Measurements from ENCODE around the gene LRRC41. TPM values are rescaled to one million over a fixed set of nuclear protein-coding genes. Genes with fewer than 3 reads are reported as not detected.
A peak's percentile ranks its signal among the peaks of the same experiment; 100 is the strongest.

Gene LRRC41
- total and polyA plus RNA-seq, 2 of the 13 experiments (the other 11 are each of a cell fraction or from before 2014, with no cell fraction given): 48.1 to 53.6 TPM

GRCh38 chr1:46303038-46303871 lies at the start of gene LRRC41, which contains the start of gene UQCRH (continued):
- TF ChIP-seq, protein P1, sequence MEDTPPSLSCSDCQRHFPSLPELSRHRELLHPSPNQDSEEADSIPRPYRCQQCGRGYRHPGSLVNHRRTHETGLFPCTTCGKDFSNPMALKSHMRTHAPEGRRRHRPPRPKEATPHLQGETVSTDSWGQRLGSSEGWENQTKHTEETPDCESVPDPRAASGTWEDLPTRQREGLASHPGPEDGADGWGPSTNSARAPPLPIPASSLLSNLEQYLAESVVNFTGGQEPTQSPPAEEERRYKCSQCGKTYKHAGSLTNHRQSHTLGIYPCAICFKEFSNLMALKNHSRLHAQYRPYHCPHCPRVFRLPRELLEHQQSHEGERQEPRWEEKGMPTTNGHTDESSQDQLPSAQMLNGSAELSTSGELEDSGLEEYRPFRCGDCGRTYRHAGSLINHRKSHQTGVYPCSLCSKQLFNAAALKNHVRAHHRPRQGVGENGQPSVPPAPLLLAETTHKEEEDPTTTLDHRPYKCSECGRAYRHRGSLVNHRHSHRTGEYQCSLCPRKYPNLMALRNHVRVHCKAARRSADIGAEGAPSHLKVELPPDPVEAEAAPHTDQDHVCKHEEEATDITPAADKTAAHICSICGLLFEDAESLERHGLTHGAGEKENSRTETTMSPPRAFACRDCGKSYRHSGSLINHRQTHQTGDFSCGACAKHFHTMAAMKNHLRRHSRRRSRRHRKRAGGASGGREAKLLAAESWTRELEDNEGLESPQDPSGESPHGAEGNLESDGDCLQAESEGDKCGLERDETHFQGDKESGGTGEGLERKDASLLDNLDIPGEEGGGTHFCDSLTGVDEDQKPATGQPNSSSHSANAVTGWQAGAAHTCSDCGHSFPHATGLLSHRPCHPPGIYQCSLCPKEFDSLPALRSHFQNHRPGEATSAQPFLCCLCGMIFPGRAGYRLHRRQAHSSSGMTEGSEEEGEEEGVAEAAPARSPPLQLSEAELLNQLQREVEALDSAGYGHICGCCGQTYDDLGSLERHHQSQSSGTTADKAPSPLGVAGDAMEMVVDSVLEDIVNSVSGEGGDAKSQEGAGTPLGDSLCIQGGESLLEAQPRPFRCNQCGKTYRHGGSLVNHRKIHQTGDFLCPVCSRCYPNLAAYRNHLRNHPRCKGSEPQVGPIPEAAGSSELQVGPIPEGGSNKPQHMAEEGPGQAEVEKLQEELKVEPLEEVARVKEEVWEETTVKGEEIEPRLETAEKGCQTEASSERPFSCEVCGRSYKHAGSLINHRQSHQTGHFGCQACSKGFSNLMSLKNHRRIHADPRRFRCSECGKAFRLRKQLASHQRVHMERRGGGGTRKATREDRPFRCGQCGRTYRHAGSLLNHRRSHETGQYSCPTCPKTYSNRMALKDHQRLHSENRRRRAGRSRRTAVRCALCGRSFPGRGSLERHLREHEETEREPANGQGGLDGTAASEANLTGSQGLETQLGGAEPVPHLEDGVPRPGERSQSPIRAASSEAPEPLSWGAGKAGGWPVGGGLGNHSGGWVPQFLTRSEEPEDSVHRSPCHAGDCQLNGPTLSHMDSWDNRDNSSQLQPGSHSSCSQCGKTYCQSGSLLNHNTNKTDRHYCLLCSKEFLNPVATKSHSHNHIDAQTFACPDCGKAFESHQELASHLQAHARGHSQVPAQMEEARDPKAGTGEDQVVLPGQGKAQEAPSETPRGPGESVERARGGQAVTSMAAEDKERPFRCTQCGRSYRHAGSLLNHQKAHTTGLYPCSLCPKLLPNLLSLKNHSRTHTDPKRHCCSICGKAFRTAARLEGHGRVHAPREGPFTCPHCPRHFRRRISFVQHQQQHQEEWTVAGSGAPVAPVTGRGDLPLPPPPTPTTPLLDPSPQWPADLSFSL (CRISPR knock-in tag; IDR thresholded peaks at IDR 0.05): no peak
- TF ChIP-seq ZNF234 (CRISPR knock-in tag; conservative IDR thresholded peaks at IDR 0.05) (no peak), PHB2 (IDR thresholded peaks at IDR 0.05; ENCODE audit: partially characterized antibody) (no peak), SMYD3 (CRISPR knock-in tag; IDR thresholded peaks at IDR 0.05) (no peak), ZNF790 (CRISPR knock-in tag; IDR thresholded peaks at IDR 0.05; ENCODE audit: borderline replicate concordance) (no peak), ZNF136 (CRISPR knock-in tag; IDR thresholded peaks at IDR 0.05; ENCODE audit: low read depth) (no peak), ZNF780A (CRISPR knock-in tag; IDR thresholded peaks at IDR 0.05) (no peak), ZSCAN12 (CRISPR knock-in tag; IDR thresholded peaks at IDR 0.05) (no peak), ATF7 (IDR thresholded peaks at IDR 0.05) (peak; percentile 84), ATF7 (CRISPR knock-in tag; IDR thresholded peaks at IDR 0.05) (peak; percentile 23; the same call in 1 of the 2 replicates), POLR2AphosphoS5 (IDR thresholded peaks at IDR 0.05; ENCODE audit: low read depth, low read length) (peak; percentile 77), FOSL1 (CRISPR knock-in tag; IDR thresholded peaks at IDR 0.05; ENCODE audit: borderline replicate concordance) (no peak), XRCC5 (optimal IDR thresholded peaks at IDR 0.05; ENCODE audit: low read length) (peak; percentile 34), AGO2 (optimal IDR thresholded peaks at IDR 0.05; ENCODE audit: low read depth, low read length) (no peak)
- TF ChIP-seq, protein P2, sequence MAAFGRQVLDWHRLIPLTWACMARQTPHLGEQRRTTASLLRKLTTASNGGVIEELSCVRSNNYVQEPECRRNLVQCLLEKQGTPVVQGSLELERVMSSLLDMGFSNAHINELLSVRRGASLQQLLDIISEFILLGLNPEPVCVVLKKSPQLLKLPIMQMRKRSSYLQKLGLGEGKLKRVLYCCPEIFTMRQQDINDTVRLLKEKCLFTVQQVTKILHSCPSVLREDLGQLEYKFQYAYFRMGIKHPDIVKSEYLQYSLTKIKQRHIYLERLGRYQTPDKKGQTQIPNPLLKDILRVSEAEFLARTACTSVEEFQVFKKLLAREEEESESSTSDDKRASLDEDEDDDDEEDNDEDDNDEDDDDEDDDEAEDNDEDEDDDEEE (CRISPR knock-in tag; IDR thresholded peaks at IDR 0.05): no peak
- TF ChIP-seq, protein P3, sequence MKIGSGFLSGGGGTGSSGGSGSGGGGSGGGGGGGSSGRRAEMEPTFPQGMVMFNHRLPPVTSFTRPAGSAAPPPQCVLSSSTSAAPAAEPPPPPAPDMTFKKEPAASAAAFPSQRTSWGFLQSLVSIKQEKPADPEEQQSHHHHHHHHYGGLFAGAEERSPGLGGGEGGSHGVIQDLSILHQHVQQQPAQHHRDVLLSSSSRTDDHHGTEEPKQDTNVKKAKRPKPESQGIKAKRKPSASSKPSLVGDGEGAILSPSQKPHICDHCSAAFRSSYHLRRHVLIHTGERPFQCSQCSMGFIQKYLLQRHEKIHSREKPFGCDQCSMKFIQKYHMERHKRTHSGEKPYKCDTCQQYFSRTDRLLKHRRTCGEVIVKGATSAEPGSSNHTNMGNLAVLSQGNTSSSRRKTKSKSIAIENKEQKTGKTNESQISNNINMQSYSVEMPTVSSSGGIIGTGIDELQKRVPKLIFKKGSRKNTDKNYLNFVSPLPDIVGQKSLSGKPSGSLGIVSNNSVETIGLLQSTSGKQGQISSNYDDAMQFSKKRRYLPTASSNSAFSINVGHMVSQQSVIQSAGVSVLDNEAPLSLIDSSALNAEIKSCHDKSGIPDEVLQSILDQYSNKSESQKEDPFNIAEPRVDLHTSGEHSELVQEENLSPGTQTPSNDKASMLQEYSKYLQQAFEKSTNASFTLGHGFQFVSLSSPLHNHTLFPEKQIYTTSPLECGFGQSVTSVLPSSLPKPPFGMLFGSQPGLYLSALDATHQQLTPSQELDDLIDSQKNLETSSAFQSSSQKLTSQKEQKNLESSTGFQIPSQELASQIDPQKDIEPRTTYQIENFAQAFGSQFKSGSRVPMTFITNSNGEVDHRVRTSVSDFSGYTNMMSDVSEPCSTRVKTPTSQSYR (CRISPR knock-in tag; IDR thresholded peaks at IDR 0.05; ENCODE audit: borderline replicate concordance): no peak; the same call in 1 of the 2 replicates
- TF ChIP-seq, protein P4, sequence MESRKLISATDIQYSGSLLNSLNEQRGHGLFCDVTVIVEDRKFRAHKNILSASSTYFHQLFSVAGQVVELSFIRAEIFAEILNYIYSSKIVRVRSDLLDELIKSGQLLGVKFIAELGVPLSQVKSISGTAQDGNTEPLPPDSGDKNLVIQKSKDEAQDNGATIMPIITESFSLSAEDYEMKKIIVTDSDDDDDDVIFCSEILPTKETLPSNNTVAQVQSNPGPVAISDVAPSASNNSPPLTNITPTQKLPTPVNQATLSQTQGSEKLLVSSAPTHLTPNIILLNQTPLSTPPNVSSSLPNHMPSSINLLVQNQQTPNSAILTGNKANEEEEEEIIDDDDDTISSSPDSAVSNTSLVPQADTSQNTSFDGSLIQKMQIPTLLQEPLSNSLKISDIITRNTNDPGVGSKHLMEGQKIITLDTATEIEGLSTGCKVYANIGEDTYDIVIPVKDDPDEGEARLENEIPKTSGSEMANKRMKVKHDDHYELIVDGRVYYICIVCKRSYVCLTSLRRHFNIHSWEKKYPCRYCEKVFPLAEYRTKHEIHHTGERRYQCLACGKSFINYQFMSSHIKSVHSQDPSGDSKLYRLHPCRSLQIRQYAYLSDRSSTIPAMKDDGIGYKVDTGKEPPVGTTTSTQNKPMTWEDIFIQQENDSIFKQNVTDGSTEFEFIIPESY (CRISPR knock-in tag; IDR thresholded peaks at IDR 0.05): peak; percentile 12; the same call in 1 of the 2 replicates
